22Rv1 (cell line): ENCODE measurements around the gene GRB2.
A peak's percentile ranks its signal among the peaks of the same experiment; 100 is the strongest.
"Not testable (repeated sequence)": the region's sequence is repeated elsewhere in the genome, so short reads cannot be mapped to it uniquely, and the experiment has no call there.

Source experiments
- H3K27ac ChIP-seq: fragments of 450-650 bp; 2 replicates; pipeline ENCODE4 v1.5.1; 2017
- CTCF ChIP-seq: fragments of 450-650 bp; IDR thresholded peaks from 2 replicates; pipeline ENCODE4 v1.5.1; 2017; ENCODE audit warnings: mild to moderate bottlenecking
- ZFX ChIP-seq: fragments of 450-650 bp; IDR thresholded peaks from 2 replicates; pipeline ENCODE4 v1.6.1; 2017; ENCODE audit warnings: antibody characterized with exemption, borderline replicate concordance

The GRB2 gene

GRCh38 chr17:75405365-75406221 lies at the start of gene GRB2:
Gene GRB2 (minus strand): TSS chr17:75405678. CDS start chr17:75393628, 12,050 bp downstream.
- H3K27ac ChIP-seq, result peak within 1 kb of the TSS; percentile 85
- TF ChIP-seq ZFX, result no peak
- TF ChIP-seq CTCF, result no peak

DNA sequence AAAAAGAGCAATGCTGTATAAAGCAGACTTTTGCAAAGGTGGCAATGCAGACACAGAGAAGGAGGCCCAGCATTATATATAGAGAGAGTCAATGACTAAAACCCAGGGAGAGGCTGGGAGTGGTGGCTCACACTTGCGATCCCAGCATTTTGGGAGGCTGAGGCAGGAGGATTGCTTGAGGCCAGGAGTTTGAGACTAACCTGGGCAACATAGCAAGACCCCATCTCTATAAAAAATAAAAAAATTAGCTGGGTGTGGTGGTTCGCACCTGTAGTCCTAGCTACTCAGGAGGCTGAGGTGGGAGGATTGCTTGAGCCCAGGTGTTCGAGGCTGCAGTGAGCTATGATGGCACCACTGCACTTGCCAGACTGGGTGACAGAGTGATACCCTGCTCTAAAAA lies 49.2 kb upstream of the GRB2 start:
- not testable (repeated sequence) for H3K27ac ChIP-seq

DNA sequence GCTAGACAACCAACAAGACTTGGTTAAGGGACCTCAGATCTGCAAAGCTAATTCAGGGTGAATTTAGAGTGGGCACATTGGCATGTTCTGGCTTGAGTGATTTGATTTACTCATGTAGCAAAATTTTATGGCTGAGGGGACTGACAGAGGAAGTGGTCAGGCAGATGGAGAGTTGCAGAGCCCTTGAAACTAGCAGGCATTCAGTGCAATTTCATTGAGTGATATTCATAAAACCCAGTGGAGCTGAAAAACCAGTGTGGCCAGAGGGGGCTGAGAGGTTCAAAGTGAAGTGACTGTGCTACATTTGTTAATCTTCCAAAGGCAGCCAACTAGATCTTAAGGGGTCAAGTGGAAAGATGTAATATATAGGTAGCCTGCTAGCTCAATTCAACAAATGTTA lies 48.7 kb upstream of the GRB2 start:
- no peak overlapping the region for H3K27ac ChIP-seq
- no peak for TF ChIP-seq CTCF
- no peak for TF ChIP-seq ZFX

- no peak overlapping the region for H3K27ac ChIP-seq
- TF ChIP-seq CTCF, result no peak
- TF ChIP-seq ZFX, result no peak
Measured at GRCh38 chr17:75450270-75450669, 44.8 kb upstream of the GRB2 start.

DNA sequence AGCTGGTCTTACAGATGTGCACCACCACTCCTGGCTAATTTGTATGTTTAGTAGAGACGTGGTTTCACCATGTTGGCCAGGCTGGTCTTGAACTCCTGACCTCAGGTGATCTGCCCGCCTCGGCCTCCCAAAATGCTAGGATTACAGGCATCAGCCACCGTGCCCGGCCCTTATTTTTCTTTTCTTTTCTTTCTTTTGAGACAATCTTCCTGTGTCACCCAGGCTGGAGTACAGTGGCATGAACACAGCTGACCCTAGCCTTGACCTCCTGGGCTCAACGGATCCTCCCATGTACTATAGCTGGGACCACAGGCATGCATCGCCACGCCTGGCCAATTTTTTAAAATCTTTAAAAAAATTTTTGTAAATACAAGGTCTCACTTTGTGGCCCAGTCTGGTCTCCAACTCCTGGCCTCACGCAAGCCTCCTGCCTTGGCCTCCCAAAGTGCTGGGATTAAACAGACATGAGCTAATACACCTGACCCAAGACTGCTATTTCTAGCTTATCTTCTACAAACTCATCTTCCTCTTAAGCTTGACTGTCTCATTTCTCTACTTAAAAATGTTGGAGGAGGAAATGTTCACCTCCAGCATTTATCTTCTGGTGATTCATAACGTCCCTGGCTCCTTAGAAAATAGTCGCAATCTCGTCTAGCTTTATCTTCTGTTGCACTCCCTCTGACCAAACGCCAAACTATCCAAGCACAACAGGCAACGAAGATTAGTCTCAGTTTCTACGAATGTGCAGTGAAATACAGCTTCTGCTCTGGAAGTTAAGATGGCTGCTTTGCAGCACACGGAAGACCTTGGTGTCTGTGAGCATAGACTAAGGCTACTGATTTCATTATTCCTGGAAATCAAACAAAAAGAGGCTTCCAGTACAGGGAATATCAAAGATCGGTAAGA lies 42.7 kb upstream of the GRB2 start:
- H3K27ac ChIP-seq, result no peak overlapping the region
- TF ChIP-seq CTCF, result no peak
- TF ChIP-seq ZFX, result no peak

DNA sequence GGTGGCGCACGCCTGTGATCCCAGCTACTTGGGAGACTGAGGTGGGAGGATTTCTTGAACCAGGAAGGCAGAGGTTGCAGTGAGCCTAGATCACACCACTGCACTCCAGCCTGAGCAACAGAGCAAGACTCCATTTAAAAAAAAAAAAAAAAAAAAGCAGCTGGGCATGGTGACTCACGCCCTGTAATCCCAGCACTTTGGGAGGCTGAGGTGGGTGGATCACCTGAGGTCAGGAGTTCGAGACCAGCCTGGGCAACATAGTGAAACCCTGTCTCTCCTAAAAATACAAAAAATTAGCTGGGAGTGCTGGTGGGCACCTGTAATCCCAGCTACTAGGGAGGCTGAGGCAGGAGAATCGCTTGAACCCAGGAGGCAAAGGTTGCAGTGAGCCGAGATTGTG lies 40.4 kb upstream of the GRB2 start:
- H3K27ac ChIP-seq, result not testable (repeated sequence)

DNA sequence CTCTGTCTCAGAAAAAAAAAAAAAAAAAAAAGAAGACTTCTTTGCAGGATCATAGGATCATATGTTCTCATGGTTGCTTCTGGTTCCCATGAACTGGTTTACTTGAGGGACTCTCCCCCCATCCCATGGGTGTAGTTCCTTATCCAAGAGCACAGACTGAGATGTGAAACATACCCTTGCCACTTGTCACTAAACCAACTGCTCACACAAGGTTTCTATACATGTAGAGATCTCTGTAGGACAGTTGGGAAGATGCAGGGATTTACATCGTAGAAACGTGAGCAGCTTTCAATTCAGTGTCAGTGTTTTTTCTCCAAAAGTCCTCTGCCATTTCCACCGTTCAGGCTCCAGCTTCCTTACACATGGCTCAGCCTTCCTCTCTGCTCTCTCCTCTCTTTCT lies 39.8 kb upstream of the GRB2 start:
- no peak overlapping the region for H3K27ac ChIP-seq
- no peak for TF ChIP-seq CTCF
- TF ChIP-seq ZFX, result no peak
